NK-92 (cell line): ENCODE results near the gene HOXB8.

Source experiments
- DNase-seq: peaks from one replicate; lab custom pipeline; 2025; ENCODE audit not compliant: unreplicated experiment; lab: John Stamatoyannopoulos, UW

Gene HOXB8

DNA sequence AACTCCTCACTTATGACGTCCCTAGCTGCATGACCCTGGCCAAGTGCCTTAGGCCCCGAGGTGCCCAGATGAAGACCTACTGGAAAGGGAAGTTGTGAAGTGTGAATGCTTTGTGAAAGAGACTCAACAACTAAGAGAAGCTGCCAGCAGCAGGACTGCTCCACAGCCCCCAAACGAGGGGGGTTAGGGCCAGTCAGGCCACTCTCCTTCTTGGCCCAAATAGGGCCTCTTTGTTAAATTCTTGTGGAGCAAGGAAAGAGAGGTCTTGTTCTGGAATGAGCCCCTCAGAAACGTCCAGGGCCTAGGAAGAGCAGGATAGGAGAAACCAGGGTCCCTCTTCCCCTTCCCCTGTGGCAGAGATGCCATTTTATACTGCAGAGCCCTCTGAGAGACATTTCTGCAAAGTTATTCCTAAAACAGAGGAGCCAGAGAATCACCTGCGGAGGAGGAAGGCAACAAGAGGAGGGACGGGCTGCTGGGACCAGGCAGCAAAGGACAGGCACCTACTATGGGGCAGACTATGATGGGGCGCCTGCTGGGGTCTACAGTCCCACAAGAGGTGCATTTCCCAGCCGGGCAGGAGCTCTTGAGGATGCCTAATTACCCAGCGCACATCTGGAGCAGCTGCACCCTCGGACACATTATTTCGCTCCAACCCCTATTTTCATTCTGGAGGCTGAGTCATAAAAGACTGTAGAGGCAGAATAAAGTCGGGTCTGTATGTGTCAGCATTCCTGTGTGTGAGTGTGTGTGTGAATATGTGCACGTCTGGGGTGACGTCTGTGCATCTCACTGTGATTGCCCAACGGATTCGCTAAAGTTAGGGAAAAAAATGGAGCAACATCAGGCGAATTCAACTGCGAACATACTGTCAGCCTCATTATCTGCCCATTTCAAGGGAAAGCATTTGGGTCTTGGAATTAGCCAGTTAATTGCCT is 22.5 kb upstream of the HOXB8 start:
- no peak for DNase-seq

DNA sequence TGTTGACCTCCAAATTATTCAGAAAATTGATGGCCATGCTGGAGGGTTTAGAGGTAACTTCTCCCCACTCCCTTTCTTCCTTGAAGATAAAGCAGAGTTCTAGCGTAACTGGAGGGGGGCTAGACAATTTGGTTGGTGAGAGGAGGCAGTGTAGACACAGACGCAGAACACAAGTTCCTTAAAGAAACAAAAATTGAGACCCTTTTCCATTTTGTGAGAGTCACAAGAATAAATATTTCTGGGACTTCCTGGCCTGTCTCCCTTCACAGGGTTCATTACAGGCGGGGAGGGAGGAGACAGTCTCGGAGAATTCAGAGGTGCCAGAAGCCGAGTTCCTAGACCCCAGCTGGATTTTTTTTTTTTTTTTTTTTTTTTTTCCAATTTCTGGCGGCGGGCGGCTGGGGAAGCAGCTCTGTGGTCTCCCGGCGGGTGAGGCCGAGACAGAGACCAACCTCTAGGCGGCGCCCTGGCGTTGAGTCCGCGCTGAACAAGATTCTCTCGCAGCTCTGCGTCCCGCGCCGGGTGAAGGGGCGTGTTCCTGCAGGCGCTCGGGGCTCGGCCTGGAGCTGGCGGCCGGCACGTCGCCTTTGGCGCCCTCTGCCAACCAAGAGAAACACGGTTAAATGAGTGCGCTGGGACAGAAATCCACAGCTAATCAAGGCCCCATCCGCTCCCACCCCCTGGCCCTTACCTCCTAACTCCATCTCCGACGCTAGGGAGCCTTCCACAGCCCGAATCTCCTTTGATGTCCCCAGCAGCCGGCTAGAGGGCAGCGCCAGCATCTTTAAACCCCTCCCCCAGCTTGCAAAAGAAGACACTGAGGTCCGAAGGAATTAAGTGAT is 21.3 kb upstream of the HOXB8 start:
- no peak for DNase-seq

DNA sequence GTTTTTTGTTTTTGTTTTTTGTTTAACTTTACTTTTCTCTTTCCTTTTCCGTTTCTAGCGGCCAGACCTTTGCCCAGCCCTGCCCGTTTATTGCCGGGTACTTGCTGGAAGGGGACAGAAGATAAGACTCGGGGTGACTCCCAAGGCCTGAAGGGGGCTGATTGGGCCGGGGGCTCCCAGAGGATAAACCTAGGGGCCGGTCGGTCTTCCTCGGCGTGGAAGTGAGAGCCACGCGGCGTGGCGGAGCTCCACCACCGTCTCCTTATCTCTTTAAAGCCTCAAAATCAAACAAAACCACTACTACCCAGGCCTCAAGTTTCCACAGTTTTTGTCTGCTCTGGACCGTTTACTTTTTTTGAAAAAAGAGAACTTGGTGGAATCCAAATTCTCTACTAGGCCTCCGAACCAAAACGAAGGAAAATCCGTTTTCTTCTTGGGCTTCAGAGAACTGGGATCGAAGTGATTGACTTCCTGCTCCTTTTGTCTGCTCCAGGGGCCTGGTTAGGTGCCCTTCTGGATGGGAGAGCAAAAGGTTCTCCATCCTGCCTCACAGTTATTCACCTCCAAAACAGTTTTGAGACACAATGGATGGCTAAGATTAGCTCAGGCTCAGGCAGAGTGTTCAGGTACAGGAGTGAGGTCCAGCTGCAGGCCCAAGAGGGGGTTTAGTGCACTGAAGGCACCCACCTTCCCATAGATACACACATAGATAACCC is 19.6 kb upstream of the HOXB8 start:
- DNase-seq: no peak

DNA sequence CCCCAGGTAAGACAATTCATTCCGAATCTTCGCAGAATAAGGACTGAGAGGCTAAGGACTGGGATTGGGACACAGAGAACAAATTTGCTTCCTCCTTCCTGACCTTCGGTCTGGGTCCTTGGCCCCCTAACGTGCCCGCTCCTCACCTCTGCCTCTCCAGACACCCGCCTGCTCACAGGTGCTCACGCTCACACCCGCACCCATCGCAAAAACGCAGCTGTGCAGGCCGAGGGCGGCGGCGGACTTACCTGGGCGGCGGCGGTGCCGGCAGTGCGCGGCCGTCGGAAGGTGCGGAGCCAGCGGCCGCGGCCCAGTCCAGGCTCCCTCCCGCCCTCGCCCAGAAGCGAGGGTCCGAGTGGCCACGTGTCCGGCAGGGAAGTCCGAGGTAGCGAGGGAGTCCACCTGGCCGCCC is 18.2 kb upstream of the HOXB8 start:
- no peak for DNase-seq

DNA sequence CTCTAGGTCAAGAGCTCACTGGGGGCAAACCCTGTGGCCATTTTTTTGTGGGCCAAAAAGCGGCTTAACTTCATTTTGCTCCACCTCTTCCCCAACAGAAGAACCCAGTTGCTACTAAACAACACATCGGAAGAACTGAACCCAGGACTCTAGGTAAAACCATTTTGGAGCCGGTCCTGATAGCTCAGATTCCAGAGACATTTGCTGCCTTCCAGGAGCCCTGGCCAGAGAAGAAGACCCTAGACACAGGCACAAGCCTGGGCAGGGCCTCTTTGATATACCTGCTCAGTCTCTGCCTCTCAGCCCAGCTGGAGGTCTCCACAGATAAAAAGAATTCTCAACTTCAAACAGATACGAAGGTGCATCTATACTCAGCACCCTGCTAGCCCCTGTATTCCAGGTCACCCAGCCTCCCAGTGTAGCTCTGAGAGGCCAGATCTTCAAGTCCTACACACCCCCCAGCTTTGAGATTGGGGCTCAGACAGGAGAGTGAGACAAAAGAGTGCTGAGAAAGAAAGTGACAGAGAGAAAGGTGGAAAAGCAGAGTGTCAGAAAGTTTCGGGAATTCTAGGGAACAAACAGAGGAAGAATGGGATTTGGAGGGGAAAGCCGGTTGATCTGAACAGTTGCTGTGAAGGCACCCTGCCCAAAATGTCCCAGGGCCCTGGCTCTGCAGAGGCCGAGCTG is 17.6 kb upstream of the HOXB8 start:
- DNase-seq: no peak

DNA sequence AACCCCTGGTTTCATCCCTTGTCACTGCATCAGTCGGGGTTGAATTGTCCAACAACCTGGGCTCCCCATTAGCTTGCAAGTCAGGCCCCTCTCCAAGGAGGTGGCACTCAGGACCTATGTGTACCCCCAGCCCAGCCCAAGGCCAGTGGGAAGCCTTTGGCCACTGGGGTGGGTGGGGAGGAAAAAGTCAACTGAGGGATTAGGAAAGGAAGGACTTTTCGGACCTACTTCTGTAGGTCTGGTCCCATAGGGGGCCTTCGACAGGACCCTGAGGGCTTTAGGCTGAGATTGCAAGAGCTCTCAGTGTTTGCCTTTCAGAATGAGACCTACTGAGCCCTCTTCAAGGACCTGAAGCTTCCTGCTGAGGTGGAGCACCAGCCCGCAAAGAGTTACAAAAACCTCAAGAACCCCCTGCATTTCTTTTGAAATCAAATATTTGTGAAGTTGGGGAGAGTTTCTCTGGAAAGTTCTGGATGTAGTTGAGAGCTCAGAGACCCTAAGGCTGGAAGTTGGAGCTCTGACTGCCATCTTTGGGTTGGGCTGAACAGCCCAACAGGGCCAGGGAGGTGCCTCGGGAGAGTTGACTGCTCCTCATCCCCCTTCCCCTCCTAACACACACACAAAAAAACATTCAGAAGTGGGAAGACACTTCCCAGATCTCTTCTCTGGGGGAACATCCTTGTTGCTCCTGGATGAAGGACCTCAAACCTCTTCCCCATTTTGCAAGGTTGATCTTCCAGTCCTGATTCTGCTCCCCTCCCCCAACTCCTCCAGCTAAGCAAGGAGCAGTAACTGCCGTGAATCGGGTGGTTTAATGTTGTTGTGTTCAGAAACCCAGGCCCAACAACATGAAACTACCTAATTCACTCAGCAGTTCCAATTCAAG is 16.8 kb upstream of the HOXB8 start:
- DNase-seq: no peak

DNA sequence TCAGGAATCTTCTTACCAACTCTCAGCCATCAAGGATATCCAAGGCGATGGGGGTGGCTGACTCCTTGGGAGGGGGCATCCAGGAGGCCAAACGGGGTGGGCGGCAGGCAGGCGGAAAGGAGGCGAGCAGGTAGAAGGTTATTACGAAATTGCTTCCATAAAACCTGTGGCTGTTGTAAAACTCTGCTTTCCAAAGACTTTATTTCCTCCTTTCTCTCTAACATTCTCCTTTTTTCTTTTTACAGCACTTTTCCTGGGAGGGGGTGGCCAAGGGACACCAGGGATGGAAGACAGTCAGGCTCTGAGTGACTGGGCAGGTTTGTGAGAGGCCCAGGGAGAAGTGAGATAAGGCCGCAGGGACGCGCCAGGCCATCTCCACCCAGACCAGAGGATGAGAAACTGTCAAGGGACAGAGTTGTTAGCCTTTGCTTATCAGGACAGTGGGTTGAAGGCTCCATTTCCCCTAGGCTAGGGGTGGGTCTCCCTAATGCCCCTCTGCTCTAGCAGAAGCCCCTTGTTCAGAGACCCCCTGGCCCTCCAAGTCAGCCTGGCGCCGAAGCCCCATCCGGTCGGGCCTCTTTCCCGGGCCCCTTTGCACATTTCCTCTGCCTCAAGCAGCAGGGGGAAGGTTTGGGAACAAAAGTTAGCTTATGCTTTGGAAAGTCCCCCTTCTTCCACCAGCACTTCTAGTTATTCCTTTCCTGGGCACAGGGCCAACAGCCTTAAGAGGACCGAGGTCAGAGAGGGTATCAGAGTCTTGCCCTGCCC is 16.0 kb upstream of the HOXB8 start:
- DNase-seq: no peak

DNA sequence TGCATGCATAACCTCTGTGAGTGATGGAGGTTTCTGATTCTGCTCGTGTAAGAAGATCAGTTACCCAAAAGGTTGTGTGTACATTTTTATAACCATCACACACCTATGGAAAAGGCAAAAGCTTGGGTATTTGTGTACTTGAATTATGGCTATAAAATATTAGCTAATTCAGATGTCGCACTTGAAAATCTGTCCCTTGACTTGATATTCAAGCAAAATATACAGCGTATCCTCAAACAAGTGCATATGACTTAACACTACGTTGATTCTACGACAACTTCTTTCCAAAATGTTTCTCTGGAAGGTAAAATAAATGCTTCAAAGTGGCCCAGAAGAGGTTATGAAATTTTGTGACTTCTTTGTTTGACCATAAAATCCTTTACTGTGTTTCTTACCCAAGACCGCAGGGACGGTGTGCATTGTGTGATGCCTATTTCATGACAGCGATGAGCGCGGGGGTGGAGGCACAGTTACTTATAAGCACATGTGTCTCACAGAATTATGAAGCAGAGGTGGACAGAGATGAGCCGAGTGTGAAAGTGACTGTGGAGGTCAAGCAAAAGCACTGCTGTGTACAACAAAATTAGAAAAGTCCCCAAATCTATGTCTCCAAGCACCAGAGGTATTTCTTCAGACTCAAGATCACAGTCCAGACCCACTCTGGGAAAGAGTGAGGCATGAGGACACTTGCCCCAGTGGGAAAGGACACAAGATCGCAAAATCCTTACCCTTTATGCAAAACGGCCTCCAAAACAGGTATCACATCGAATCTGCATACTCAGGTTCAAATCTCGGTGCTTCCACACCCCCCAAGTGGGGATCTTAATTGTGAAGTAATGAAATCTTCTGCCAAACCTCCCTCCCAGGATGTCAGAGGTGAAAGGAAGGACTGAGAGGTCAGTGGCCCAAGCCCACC is 15.2 kb upstream of the HOXB8 start:
- DNase-seq: no peak

DNA sequence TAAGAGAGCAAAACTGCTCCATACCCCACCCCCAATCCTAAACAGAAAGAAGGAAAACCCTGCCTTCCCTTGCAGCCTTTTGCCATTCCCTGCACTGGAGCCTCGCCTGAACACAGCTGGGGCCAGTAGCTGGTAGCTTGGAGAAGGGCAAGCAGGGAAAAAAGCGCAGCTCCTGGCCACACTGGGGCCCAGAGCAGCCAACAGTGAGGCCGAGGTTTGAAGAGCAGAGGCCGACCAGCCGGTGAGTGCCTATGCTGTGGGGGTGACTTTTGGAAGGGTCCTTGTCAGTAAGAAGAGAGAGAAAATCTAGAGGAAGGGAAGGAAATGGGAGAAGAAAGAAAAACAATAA is 14.3 kb upstream of the HOXB8 start:
- DNase-seq: no peak

DNA sequence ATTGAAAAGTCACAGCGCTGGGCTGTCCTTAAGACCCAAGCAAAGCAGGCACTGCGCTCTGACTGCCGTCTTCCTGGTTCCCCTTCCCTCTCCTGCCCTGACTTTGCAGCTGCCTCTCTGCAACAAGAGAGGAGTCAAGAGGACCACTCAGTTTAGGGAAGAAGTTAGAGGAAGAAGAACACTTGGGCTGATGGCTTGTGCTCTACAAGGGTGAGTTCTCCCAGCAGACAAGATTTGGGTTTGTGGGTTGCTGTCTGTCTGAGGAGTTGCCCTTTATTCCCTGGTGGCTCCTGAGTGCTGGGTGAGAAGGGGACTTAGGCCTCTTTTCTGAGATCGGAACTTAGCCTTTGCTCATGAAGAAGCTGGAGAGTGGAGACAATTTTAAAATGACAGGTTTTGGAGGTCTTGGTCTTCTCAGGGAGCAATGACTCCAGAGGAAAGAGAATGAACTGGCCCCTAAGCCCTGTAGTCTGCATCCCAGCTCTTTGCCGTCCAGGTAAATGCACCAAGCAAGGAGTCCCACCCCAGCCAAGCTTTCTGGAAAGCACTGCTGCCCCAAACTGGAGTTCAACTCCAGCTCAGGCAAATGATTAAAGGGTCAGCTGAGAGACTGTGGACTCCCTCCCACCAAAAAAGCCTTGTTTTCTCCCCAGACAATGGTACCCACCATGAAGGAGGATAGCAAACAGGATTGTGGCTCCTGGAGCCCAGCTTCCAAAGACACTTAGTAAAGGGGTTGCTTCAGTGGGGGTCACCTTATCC is 13.7 kb upstream of the HOXB8 start:
- no peak for DNase-seq

DNA sequence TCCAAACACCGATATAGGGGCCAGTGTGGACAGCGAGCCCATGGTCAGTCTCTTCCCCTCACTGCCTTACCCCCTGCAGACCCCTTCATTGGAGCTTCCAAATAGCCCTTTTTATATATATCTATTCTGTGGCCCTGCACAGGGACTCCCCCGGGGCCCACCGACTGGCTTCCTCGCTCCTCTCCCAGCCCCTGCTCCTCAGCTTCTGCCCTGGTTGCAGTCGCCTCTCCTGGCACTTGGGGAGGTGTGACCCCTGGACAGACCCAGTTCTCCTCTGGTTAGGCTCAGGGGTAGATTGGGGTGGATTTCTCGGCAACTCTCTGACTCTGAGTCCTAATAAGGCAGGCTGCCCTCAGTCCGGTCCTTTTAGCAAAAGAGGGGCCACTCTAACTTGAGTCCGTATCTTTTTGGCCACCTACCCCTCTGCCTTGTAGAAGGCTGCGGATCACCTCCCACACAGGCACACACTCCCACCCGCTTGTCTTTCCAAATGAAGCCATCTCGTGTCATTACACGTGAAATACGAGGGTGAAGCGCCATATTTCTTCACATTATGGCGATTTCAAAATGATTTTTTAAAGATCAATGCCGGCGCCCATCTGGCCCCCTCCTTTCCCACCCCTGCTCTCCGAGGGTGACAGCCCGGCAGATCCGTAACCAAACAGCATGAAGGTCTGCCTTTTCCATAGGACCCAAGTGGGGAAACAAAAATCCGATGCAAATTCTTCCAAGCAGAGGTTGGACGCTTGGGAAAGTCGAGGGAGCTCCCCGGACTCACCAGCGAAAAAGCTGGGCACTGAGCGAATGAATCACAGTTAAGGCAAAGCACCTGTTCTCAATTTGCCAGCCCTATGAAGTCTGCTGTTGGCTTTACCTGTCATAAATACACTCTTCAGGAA is 12.8 kb upstream of the HOXB8 start:
- DNase-seq: no peak

DNA sequence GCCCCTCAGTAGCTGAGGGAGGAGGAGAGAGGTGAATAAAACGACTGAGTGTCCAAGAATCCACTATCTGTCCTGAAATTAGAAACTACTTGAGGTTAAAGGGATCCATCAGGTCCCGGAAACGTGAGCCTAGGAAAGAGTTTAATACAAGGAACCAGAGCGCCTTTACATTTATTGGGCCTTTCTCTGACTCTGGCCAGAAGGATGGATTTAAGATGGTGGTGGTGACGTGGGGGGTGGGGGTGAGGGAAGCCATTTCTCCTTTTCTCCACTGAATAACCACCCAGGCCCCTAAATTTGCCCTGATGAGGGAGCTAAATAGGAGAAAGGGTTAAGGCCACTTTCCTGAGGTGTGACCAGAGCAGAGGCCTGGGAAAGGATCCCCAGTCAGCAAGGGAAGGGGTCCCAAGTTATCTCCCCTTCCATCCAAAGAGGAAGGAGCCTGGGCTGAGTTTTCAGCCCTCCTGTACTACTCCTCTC is 12.1 kb upstream of the HOXB8 start:
- DNase-seq: no peak

DNA sequence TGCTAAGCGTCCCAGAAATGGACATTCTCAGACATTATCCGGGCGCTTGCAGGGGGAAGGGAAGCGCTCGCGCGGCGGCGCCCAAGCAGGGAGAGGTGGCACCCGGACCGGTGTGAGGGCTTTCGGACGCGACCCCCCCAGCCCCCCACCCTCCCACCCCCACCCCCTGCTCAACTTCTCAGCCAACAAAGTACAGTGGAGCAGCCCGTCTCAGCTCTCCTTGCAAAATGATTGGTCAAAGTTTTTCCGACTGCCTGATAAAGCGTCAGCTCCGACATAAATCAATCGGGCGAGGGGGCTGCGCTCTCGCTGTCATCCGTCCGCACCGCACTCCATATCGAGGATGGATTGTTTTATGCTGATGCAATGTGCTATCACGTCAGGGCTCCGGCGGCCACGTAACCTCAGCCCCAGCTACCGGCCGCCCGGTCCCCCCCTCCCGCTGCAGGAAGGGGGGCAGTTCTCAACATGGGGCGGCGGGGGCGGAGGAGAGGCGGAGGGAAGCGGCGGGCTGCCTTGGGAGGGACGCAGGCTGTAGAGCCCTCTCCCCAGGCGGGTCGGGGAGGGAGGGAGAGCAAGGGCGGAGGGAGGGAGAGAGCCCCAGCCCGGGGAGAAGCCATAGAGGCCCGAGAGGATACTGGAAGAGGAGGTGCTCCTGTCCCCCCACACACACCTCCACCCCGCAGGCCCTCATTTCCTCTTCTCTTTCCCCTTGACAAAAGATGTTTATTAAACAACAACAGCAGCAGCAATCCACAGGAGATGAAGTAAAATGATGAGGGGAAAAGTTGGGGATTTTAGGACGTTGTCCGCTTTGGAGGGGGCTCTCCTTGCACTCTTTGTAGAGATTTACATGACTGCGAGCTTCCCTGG is 11.4 kb upstream of the HOXB8 start, which contains the start of gene HOXB9:
Gene HOXB9, minus strand, starts transcription at position 114 of the 873 bp plus-strand sequence. Its CDS starts 89 bp downstream, at position 25.
- DNase-seq: no peak

DNA sequence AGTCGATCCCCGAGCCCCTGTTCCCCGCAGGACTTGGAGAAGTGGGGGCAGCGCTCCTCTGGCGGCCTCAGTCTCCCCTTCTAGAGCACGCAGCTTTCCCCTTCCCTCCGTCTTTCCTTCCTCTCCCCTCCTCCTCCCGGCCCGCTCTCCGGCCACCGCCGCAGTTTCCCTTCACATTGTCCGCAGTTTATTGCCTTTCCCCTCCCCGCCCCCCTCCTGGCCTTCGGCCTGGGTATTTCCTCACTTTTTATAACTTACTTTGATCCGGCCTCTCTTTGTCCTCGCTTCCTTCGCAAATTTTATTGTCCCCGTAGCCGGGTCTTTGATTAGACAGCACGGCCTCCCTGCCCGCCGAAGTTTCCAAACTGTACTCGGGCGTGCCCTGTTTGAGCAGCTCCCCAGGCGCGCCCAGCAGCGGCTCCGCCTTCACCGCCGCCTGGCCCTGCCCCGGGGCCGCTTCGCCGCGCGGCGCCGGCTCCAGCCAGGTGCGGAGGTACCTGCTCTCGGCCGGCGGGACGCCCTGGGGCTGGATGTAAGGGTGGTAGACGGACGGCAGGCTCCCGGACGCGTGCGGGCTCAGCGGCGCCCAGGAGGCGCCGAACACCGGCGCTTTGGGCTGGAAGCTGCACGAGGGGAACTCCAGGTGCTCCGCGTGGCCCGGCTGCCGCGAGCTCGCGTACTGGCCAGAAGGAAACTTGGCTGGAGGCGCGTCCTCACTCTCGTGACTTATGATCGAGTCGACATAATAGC is 10.6 kb upstream of the HOXB8 start:
- no peak for DNase-seq
